ENCODE data around the gene ARID1A.

The ARID1A gene

GRCh38 chr1:26811057-26811456 is 115.2 kb downstream of the ARID1A start:
- Histone ChIP-seq H3K4me3 (ENCODE audit: low read length in 2 of 2) (no peak overlapping the region), H3K27me3 (ENCODE audit: control insufficient read depth in 1 of 2, insufficient read depth in 2 of 2, low read length in 2 of 2) (no peaks in the 10 kb centered on the region), H3K9ac (ENCODE audit: low read length in 2 of 2) (no peak overlapping the region), H3K36me3 (ENCODE audit: control insufficient read depth in 2 of 2, insufficient read depth in 2 of 2, low read length in 2 of 2) (no peaks in the 10 kb centered on the region), H3K27ac (ENCODE audit: low read length) (no peak overlapping the region), H3K9me3 (ENCODE audit: control insufficient read depth in 2 of 2, low read length in 2 of 2) (no peaks in the 10 kb centered on the region), H3K4me1 (ENCODE audit: control insufficient read depth, insufficient read depth, low read length) (no peaks in the 10 kb centered on the region)

GRCh38 chr1:26811708-26812107 is 115.9 kb downstream of the ARID1A start:
- no peak overlapping the region for H3K4me3 ChIP-seq (ENCODE audit: low read length in 2 of 2)
- H3K4me1 ChIP-seq (ENCODE audit: control insufficient read depth, insufficient read depth, low read length): no peaks in the 10 kb centered on the region
- H3K27me3 ChIP-seq (ENCODE audit: control insufficient read depth in 1 of 2, insufficient read depth in 2 of 2, low read length in 2 of 2): no peaks in the 10 kb centered on the region
- no peaks in the 10 kb centered on the region for H3K36me3 ChIP-seq (ENCODE audit: control insufficient read depth in 2 of 2, insufficient read depth in 2 of 2, low read length in 2 of 2)
- no peak overlapping the region for H3K9ac ChIP-seq (ENCODE audit: low read length in 2 of 2)
- H3K27ac ChIP-seq (ENCODE audit: low read length): no peak overlapping the region
- H3K9me3 ChIP-seq (ENCODE audit: control insufficient read depth in 2 of 2, low read length in 2 of 2): no peaks in the 10 kb centered on the region

- no peak overlapping the region for H3K27ac ChIP-seq (ENCODE audit: low read length)
- H3K9ac ChIP-seq (ENCODE audit: low read length in 2 of 2): no peak overlapping the region
- H3K4me3 ChIP-seq (ENCODE audit: low read length in 2 of 2): no peak overlapping the region
Observed at GRCh38 chr1:26814377-26814776, 118.6 kb downstream of the ARID1A start.

GRCh38 chr1:26814893-26815292 is 119.1 kb downstream of the ARID1A start:
- H3K27me3 ChIP-seq (ENCODE audit: control insufficient read depth in 1 of 2, insufficient read depth in 2 of 2, low read length in 2 of 2): no peaks in the 10 kb centered on the region
- no peak overlapping the region for H3K27ac ChIP-seq (ENCODE audit: low read length)
- H3K36me3 ChIP-seq (ENCODE audit: control insufficient read depth in 2 of 2, insufficient read depth in 2 of 2, low read length in 2 of 2): no peaks in the 10 kb centered on the region
- no peak overlapping the region for H3K9ac ChIP-seq (ENCODE audit: low read length in 2 of 2)
- H3K4me1 ChIP-seq (ENCODE audit: control insufficient read depth, insufficient read depth, low read length): no peaks in the 10 kb centered on the region
- no peak overlapping the region for H3K4me3 ChIP-seq (ENCODE audit: low read length in 2 of 2)
- H3K9me3 ChIP-seq (ENCODE audit: control insufficient read depth in 2 of 2, low read length in 2 of 2): no peaks in the 10 kb centered on the region

More at GRCh38 chr1:26814377-26814776, 118.6 kb downstream of the ARID1A start:
- H3K9me3 ChIP-seq (ENCODE audit: control insufficient read depth in 2 of 2, low read length in 2 of 2): no peaks in the 10 kb centered on the region
- no peaks in the 10 kb centered on the region for H3K27me3 ChIP-seq (ENCODE audit: control insufficient read depth in 1 of 2, insufficient read depth in 2 of 2, low read length in 2 of 2)
- H3K36me3 ChIP-seq (ENCODE audit: control insufficient read depth in 2 of 2, insufficient read depth in 2 of 2, low read length in 2 of 2): no peaks in the 10 kb centered on the region
- H3K4me1 ChIP-seq (ENCODE audit: control insufficient read depth, insufficient read depth, low read length): no peaks in the 10 kb centered on the region

- Histone ChIP-seq H3K36me3 (ENCODE audit: control insufficient read depth in 2 of 2, insufficient read depth in 2 of 2, low read length in 2 of 2) (no peaks in the 10 kb centered on the region), H3K27ac (ENCODE audit: low read length) (no peak overlapping the region), H3K27me3 (ENCODE audit: control insufficient read depth in 1 of 2, insufficient read depth in 2 of 2, low read length in 2 of 2) (no peaks in the 10 kb centered on the region), H3K4me1 (ENCODE audit: control insufficient read depth, insufficient read depth, low read length) (peaks cover 6% of the 10 kb centered on the region), H3K4me3 (ENCODE audit: low read length in 2 of 2) (no peak overlapping the region), H3K9ac (ENCODE audit: low read length in 2 of 2) (no peak overlapping the region), H3K9me3 (ENCODE audit: control insufficient read depth in 2 of 2, low read length in 2 of 2) (no peaks in the 10 kb centered on the region)
Observed at GRCh38 chr1:26820784-26821269, 125.0 kb downstream of the ARID1A start.

- Histone ChIP-seq H3K9me3 (ENCODE audit: control insufficient read depth in 2 of 2, low read length in 2 of 2) (no peaks in the 10 kb centered on the region), H3K27me3 (ENCODE audit: control insufficient read depth in 1 of 2, insufficient read depth in 2 of 2, low read length in 2 of 2) (no peaks in the 10 kb centered on the region), H3K4me1 (ENCODE audit: control insufficient read depth, insufficient read depth, low read length) (peaks cover 17% of the 10 kb centered on the region), H3K27ac (ENCODE audit: low read length) (no peak overlapping the region), H3K4me3 (ENCODE audit: low read length in 2 of 2) (no peak overlapping the region), H3K9ac (ENCODE audit: low read length in 2 of 2) (no peak overlapping the region), H3K36me3 (ENCODE audit: control insufficient read depth in 2 of 2, insufficient read depth in 2 of 2, low read length in 2 of 2) (no peaks in the 10 kb centered on the region)
Observed at GRCh38 chr1:26822737-26823395, 127.1 kb downstream of the ARID1A start.

GRCh38 chr1:26824731-26825130 is 128.9 kb downstream of the ARID1A start:
- H3K9me3 ChIP-seq (ENCODE audit: control insufficient read depth in 2 of 2, low read length in 2 of 2): no peaks in the 10 kb centered on the region
- H3K27ac ChIP-seq (ENCODE audit: low read length): no peak overlapping the region
- H3K27me3 ChIP-seq (ENCODE audit: control insufficient read depth in 1 of 2, insufficient read depth in 2 of 2, low read length in 2 of 2): no peaks in the 10 kb centered on the region
- no peak overlapping the region for H3K4me3 ChIP-seq (ENCODE audit: low read length in 2 of 2)
- H3K4me1 ChIP-seq (ENCODE audit: control insufficient read depth, insufficient read depth, low read length): peaks cover 27% of the 10 kb centered on the region
- no peak overlapping the region for H3K9ac ChIP-seq (ENCODE audit: low read length in 2 of 2)
- H3K36me3 ChIP-seq (ENCODE audit: control insufficient read depth in 2 of 2, insufficient read depth in 2 of 2, low read length in 2 of 2): peaks cover 0 to under 1% of the 10 kb centered on the region in 2 donors

- H3K27me3 ChIP-seq (ENCODE audit: control insufficient read depth in 1 of 2, insufficient read depth in 2 of 2, low read length in 2 of 2): no peaks in the 10 kb centered on the region
- peak within 1 kb of the TSS; percentile 78 for H3K27ac ChIP-seq (ENCODE audit: low read length)
- no peaks in the 10 kb centered on the region for H3K9me3 ChIP-seq (ENCODE audit: control insufficient read depth in 2 of 2, low read length in 2 of 2)
- H3K9ac ChIP-seq (ENCODE audit: low read length in 2 of 2): peak within 1 kb of the TSS; percentile 72 to 78
- peak within 1 kb of the TSS; percentile 72 to 83 for H3K4me3 ChIP-seq (ENCODE audit: low read length in 2 of 2)
- peaks cover 27% of the 10 kb centered on the region for H3K4me1 ChIP-seq (ENCODE audit: control insufficient read depth, insufficient read depth, low read length)
- peaks cover 0 to 3% of the 10 kb centered on the region in 2 donors for H3K36me3 ChIP-seq (ENCODE audit: control insufficient read depth in 2 of 2, insufficient read depth in 2 of 2, low read length in 2 of 2)
Observed at GRCh38 chr1:26826261-26827105, 130.7 kb downstream of the ARID1A start, which contains the start of gene ZDHHC18. TSS of gene ZDHHC18 (plus strand) at chr1:26826688. CDS start at chr1:26826805, 117 bp downstream.

GRCh38 chr1:26827106-26827604 is 131.3 kb downstream of the ARID1A start:
- H3K9ac ChIP-seq (ENCODE audit: low read length in 2 of 2): peak overlapping the region; percentile 72
- peaks cover 5 to 6% of the 10 kb centered on the region in 2 donors for H3K36me3 ChIP-seq (ENCODE audit: control insufficient read depth in 2 of 2, insufficient read depth in 2 of 2, low read length in 2 of 2)
- H3K27me3 ChIP-seq (ENCODE audit: control insufficient read depth in 1 of 2, insufficient read depth in 2 of 2, low read length in 2 of 2): no peaks in the 10 kb centered on the region
- H3K27ac ChIP-seq (ENCODE audit: low read length): peak overlapping the region; percentile 49
- peaks cover 27% of the 10 kb centered on the region for H3K4me1 ChIP-seq (ENCODE audit: control insufficient read depth, insufficient read depth, low read length)
- peak overlapping the region; percentile 72 to 76 for H3K4me3 ChIP-seq (ENCODE audit: low read length in 2 of 2)
- no peaks in the 10 kb centered on the region for H3K9me3 ChIP-seq (ENCODE audit: control insufficient read depth in 2 of 2, low read length in 2 of 2)

- peak overlapping the region; percentile 72 for H3K9ac ChIP-seq (ENCODE audit: low read length in 2 of 2)
- peak overlapping the region; percentile 49 for H3K27ac ChIP-seq (ENCODE audit: low read length)
- no peaks in the 10 kb centered on the region for H3K9me3 ChIP-seq (ENCODE audit: control insufficient read depth in 2 of 2, low read length in 2 of 2)
- H3K36me3 ChIP-seq (ENCODE audit: control insufficient read depth in 2 of 2, insufficient read depth in 2 of 2, low read length in 2 of 2): peaks cover 9 to 10% of the 10 kb centered on the region in 2 donors
- peaks cover 27% of the 10 kb centered on the region for H3K4me1 ChIP-seq (ENCODE audit: control insufficient read depth, insufficient read depth, low read length)
- H3K4me3 ChIP-seq (ENCODE audit: low read length in 2 of 2): peak overlapping the region; percentile 72 to 76
- no peaks in the 10 kb centered on the region for H3K27me3 ChIP-seq (ENCODE audit: control insufficient read depth in 1 of 2, insufficient read depth in 2 of 2, low read length in 2 of 2)
Observed at GRCh38 chr1:26827663-26828062, 131.8 kb downstream of the ARID1A start.

All from stomach smooth muscle (tissue), 2 donors.